Loucy (cell line): ENCODE measurements around the gene RMDN2.
"Not testable (repeated sequence)": the region's sequence is repeated elsewhere in the genome, so short reads cannot be mapped to it uniquely, and the experiment has no call there.

Experiments
- H2AFZ ChIP-seq: fragments of 200-600 bp; sonication (generic); 2 replicates; pipeline ENCODE4 v1.6.0; 2016; ENCODE audit warnings: antibody characterized with exemption, mild to moderate bottlenecking, low read length, moderate library complexity
- H3F3A ChIP-seq: fragments of 200-600 bp; 2 replicates; pipeline ENCODE4 v1.6.0; 2016; ENCODE audit warnings: antibody characterized with exemption, low read depth, mild to moderate bottlenecking
- H3K27me3 ChIP-seq: fragments of 200-600 bp; sonication (generic); 2 replicates; pipeline ENCODE4 v1.6.1; 2014; ENCODE audit warnings: low read length, mild to moderate bottlenecking; ENCODE audit not compliant: insufficient read depth, poor library complexity, severe bottlenecking
- H3K36me3 ChIP-seq: fragments of 200-600 bp; sonication (generic); 2 replicates; pipeline ENCODE4 v1.6.1; 2016; ENCODE audit warnings: low read length; ENCODE audit not compliant: insufficient read depth
- H3K4me1 ChIP-seq: fragments of 200-600 bp; sonication (generic); 2 replicates; pipeline ENCODE4 v1.5.1; 2014; ENCODE audit warnings: low read length, mild to moderate bottlenecking; ENCODE audit not compliant: insufficient read depth, poor library complexity, severe bottlenecking
- H3K4me2 ChIP-seq: fragments of 200-600 bp; sonication (generic); 2 replicates; pipeline ENCODE4 v1.6.0; 2014; ENCODE audit warnings: antibody characterized with exemption, low read length, low read depth, mild to moderate bottlenecking; ENCODE audit not compliant: poor library complexity, severe bottlenecking
- H3K4me3 ChIP-seq: fragments of 200-600 bp; sonication (generic); 2 replicates; pipeline ENCODE4 v1.5.1; 2014; ENCODE audit warnings: low read length, mild to moderate bottlenecking, mixed read lengths; ENCODE audit not compliant: poor library complexity, severe bottlenecking
- H3K79me2 ChIP-seq: fragments of 200-600 bp; sonication (generic); 2 replicates; pipeline ENCODE4 v1.6.1; 2014; ENCODE audit warnings: low read length; ENCODE audit not compliant: insufficient read depth
- H3K9ac ChIP-seq: fragments of 200-600 bp; sonication (generic); 2 replicates; pipeline ENCODE4 v1.6.0; 2014; ENCODE audit warnings: mild to moderate bottlenecking, low read depth, low read length, moderate library complexity; ENCODE audit not compliant: poor library complexity, severe bottlenecking
- H3K9me2 ChIP-seq: fragments of 200-600 bp; sonication (generic); replicated peaks from 2 replicates; pipeline ENCODE4 v1.6.1; 2016; ENCODE audit warnings: low read depth, low read length, mixed read lengths
- H3K9me3 ChIP-seq: fragments of 200-600 bp; sonication (generic); 2 replicates; pipeline ENCODE4 v1.6.1; 2014; ENCODE audit warnings: mild to moderate bottlenecking, antibody characterized with exemption, low read length, low read depth; ENCODE audit not compliant: insufficient read depth
- H4K20me1 ChIP-seq: fragments of 200-600 bp; sonication (generic); 2 replicates; pipeline ENCODE4 v1.6.0; 2014; ENCODE audit warnings: antibody characterized with exemption, low read length, mild to moderate bottlenecking; ENCODE audit not compliant: insufficient read depth, poor library complexity, severe bottlenecking
- CTCF ChIP-seq: fragments of 200-600 bp; sonication (generic); conservative IDR thresholded peaks from 2 replicates; pipeline ENCODE4 v1.5.1; 2014; ENCODE audit warnings: mild to moderate bottlenecking, antibody characterized with exemption, low read length
- EZH2phosphoT487 ChIP-seq: fragments of 200-600 bp; IDR thresholded peaks from 2 replicates; pipeline ENCODE4 v1.6.1; 2018; ENCODE audit warnings: antibody characterized with exemption, mild to moderate bottlenecking, moderate library complexity, borderline replicate concordance

RMDN2 gene

GRCh38 chr2:37997629-37998028, 72.5 kb downstream of the RMDN2 start:
- TF ChIP-seq CTCF (no peak), EZH2phosphoT487 (no peak)
- no peaks in the 10 kb centered on the region for H3K9me2 ChIP-seq
- H3K79me2 ChIP-seq: no peaks in the 10 kb centered on the region
- H3K9me3 ChIP-seq: peaks cover 7% of the 10 kb centered on the region; the same call in 1 of the 2 replicates
- no peaks in the 10 kb centered on the region for H4K20me1 ChIP-seq
- H3K4me3 ChIP-seq: no peak overlapping the region
- H3K27me3 ChIP-seq: no peaks in the 10 kb centered on the region
- H3K36me3 ChIP-seq: no peaks in the 10 kb centered on the region
- no peaks in the 10 kb centered on the region for H3K4me1 ChIP-seq
- H3F3A ChIP-seq: no peaks in the 10 kb centered on the region
- no peak overlapping the region for H3K4me2 ChIP-seq
- H2AFZ ChIP-seq: no peak overlapping the region
- H3K9ac ChIP-seq: no peak overlapping the region

DNA sequence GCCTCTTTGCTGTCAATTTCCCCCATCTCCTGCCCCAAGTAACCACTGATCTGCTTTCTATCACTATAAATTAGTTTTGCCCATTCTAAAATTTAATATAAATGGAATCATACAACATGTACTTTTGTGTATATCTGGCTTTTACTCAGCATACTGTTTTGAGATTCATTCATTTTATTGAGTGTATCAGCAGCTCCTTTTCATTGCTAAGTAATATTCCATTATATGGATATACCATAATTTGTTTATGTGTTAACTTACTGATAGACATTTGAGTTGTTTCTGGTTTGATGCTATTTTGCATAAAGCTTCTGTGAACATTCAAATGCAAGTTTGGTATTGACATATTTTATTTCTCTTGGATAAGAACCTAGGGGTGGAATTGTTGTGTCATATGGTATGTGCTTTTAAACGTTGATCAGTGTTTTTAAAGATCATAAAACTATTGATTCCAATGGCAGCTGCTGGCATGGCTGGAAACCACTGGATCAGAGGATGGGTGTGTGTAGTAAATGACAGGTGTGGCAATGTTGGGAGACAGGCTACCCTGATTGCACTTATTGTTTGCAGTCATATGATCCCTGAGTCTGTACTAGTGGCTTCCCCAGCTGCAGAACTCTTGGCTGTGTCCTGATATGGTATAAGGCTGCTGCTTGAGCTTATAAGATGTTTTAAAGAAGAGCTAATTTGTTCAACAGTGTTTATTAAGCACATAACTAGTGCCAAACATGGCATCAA, 75.6 kb downstream of the RMDN2 start:
- Histone ChIP-seq H2AFZ (no peak overlapping the region), H3K79me2 (no peaks in the 10 kb centered on the region), H3K27me3 (no peaks in the 10 kb centered on the region), H3K9me3 (peaks cover 7% of the 10 kb centered on the region; the same call in 1 of the 2 replicates), H3K4me3 (no peak overlapping the region), H3K36me3 (no peaks in the 10 kb centered on the region), H3K9ac (no peak overlapping the region), H3F3A (no peaks in the 10 kb centered on the region), H3K4me1 (no peaks in the 10 kb centered on the region), H3K4me2 (no peak overlapping the region), H4K20me1 (no peaks in the 10 kb centered on the region), H3K9me2 (no peaks in the 10 kb centered on the region)
- no peak for TF ChIP-seq CTCF
- TF ChIP-seq EZH2phosphoT487: no peak

DNA sequence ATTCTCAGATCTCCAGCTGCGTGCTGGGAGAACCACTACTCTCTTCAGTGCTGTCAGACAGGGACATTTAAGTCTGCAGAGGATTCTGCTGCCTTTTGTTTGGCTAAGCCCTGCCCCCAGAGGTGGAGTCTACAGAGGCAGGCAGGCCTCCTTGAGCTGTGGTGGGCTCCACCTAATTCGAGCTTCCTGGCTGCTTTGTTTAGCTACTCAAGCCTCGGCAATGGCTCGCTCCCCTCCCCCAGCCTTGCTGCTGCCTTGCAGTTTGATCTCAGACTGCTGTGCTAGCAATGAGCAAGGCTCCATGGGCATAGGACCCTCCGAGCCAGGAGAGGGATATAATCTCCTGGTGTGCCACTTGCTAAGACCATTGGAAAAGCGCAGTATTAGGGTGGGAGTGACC, 85.1 kb downstream of the RMDN2 start:
- H3K27me3 ChIP-seq, H4K20me1 ChIP-seq, H3K36me3 ChIP-seq, H3K9me3 ChIP-seq, H3K4me2 ChIP-seq, H3K4me3 ChIP-seq, H3K9ac ChIP-seq, H3K79me2 ChIP-seq, H3F3A ChIP-seq, H3K4me1 ChIP-seq, H3K9me2 ChIP-seq: not testable (repeated sequence)
- H2AFZ ChIP-seq: 0 out of 2 replicates have a peak overlapping the region, but pooled peaks have one; percentile 27

DNA sequence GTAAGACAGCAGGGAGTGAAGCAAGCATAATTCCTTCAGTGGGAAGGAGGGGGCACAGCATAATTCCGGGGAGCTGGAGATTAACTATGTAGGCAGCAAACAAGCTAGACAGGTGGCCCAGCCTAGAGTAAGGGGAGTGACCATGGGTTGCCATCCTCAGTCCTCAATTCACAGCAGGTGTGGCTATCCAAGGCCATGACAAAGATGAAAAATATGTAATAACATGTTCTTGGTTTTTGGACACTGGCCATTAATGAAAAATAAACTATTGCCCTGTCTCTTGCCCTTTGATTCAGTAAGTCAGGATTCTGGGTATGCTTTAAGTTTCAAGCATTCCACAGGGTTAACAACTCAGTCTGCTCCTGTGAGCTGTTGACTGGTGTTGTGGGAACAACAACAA, 85.9 kb downstream of the RMDN2 start:
- Histone ChIP-seq H3K79me2 (no peaks in the 10 kb centered on the region), H3K9me2 (no peaks in the 10 kb centered on the region), H3K27me3 (no peaks in the 10 kb centered on the region), H4K20me1 (no peaks in the 10 kb centered on the region), H3K9ac (no peak overlapping the region), H3K36me3 (no peaks in the 10 kb centered on the region), H3K9me3 (no peaks in the 10 kb centered on the region), H3F3A (no peaks in the 10 kb centered on the region), H3K4me2 (no peak overlapping the region), H3K4me1 (no peaks in the 10 kb centered on the region), H2AFZ (no peak overlapping the region), H3K4me3 (no peak overlapping the region)
- no peak for TF ChIP-seq EZH2phosphoT487
